ENCODE measurements around the gene NFAT5. TPM values are rescaled to one million over a fixed set of nuclear protein-coding genes. Genes with fewer than 3 reads are reported as not detected.

The NFAT5 gene
- total and polyA plus RNA-seq, 9 of the 15 experiments (the other 6 are each of a cell fraction or from before 2014, with no cell fraction given) = 0.78 to 20.5 (median 12.4) TPM

DNA sequence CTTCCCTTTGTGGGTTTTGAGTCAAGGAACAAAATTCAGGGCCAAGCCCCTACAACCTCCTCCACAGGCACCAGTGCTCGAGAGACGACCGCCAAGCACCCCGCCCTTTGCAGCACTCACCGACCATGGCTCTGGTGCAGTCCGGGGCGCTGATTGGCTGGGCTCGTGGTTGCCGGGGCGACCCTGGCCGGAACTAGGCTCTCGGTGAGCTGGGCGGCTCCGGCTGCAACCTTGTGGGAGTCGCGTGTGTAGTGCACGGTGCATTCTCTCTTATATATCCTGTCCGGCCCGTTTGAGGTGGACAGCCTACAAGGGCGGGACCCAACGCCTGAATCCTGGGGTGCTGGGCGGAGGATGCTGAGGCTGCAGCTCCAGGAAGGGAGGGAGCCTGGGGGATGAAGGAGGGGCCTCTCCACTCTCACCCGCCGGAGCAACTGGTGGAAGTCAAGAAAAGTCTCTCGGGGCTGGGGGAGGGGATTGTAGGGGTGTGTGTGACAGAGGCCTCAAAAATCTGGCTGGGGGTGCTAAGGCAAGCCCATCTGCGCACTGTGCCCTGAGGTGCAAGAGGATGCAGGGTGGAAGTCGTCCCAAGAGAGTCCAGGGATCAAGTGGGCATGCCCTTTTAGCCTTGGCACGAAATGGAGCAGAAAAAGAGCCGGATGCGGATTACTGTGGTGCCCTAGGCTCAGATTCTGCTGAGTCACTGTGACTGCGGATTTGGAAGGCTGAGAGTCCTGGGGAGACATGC lies 160.7 kb downstream of the NFAT5 start, which contains the start of gene NQO1 (continued):
- TF ChIP-seq, protein P1, sequence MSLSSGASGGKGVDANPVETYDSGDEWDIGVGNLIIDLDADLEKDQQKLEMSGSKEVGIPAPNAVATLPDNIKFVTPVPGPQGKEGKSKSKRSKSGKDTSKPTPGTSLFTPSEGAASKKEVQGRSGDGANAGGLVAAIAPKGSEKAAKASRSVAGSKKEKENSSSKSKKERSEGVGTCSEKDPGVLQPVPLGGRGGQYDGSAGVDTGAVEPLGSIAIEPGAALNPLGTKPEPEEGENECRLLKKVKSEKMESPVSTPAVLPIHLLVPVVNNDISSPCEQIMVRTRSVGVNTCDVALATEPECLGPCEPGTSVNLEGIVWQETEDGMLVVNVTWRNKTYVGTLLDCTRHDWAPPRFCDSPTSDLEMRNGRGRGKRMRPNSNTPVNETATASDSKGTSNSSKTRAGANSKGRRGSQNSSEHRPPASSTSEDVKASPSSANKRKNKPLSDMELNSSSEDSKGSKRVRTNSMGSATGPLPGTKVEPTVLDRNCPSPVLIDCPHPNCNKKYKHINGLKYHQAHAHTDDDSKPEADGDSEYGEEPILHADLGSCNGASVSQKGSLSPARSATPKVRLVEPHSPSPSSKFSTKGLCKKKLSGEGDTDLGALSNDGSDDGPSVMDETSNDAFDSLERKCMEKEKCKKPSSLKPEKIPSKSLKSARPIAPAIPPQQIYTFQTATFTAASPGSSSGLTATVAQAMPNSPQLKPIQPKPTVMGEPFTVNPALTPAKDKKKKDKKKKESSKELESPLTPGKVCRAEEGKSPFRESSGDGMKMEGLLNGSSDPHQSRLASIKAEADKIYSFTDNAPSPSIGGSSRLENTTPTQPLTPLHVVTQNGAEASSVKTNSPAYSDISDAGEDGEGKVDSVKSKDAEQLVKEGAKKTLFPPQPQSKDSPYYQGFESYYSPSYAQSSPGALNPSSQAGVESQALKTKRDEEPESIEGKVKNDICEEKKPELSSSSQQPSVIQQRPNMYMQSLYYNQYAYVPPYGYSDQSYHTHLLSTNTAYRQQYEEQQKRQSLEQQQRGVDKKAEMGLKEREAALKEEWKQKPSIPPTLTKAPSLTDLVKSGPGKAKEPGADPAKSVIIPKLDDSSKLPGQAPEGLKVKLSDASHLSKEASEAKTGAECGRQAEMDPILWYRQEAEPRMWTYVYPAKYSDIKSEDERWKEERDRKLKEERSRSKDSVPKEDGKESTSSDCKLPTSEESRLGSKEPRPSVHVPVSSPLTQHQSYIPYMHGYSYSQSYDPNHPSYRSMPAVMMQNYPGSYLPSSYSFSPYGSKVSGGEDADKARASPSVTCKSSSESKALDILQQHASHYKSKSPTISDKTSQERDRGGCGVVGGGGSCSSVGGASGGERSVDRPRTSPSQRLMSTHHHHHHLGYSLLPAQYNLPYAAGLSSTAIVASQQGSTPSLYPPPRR (CRISPR knock-in tag; IDR thresholded peaks at IDR 0.05; ENCODE audit: borderline replicate concordance) = 0 out of 2 replicates have a peak, but pooled peaks have one; percentile 61
- TF ChIP-seq CBX3 (IDR thresholded peaks at IDR 0.05; ENCODE audit: borderline replicate concordance in 1 of 2, low read length in 2 of 2) (peak in 1 of 2 experiments; percentile 40; a peak in 1 of 3 replicates), ZNF75A (CRISPR knock-in tag; IDR thresholded peaks at IDR 0.05) (no peak), RBFOX2 (IDR thresholded peaks at IDR 0.05; ENCODE audit: low read depth, low read length) (peak; percentile 98), FIP1L1 (IDR thresholded peaks at IDR 0.05; ENCODE audit: low read depth, low read length, poor library complexity, severe bottlenecking) (peak; percentile 63), NR1H2 (CRISPR knock-in tag; IDR thresholded peaks at IDR 0.05) (0 out of 2 replicates have a peak, but pooled peaks have one; percentile 17), KDM4B (IDR thresholded peaks at IDR 0.05; ENCODE audit: borderline replicate concordance in 2 of 2, low read depth in 1 of 2) (no peak), MBD2 (IDR thresholded peaks at IDR 0.05; ENCODE audit: borderline replicate concordance, low read depth) (peak; percentile 76; the same call in 1 of the 2 replicates), HNRNPL (IDR thresholded peaks at IDR 0.05; ENCODE audit: low read depth, low read length) (peak; percentile 49; the same call in 1 of the 2 replicates)
- TF ChIP-seq, protein P2, sequence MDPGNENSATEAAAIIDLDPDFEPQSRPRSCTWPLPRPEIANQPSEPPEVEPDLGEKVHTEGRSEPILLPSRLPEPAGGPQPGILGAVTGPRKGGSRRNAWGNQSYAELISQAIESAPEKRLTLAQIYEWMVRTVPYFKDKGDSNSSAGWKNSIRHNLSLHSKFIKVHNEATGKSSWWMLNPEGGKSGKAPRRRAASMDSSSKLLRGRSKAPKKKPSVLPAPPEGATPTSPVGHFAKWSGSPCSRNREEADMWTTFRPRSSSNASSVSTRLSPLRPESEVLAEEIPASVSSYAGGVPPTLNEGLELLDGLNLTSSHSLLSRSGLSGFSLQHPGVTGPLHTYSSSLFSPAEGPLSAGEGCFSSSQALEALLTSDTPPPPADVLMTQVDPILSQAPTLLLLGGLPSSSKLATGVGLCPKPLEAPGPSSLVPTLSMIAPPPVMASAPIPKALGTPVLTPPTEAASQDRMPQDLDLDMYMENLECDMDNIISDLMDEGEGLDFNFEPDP (CRISPR knock-in tag; IDR thresholded peaks at IDR 0.05) = no peak
- TF ChIP-seq, protein P3, sequence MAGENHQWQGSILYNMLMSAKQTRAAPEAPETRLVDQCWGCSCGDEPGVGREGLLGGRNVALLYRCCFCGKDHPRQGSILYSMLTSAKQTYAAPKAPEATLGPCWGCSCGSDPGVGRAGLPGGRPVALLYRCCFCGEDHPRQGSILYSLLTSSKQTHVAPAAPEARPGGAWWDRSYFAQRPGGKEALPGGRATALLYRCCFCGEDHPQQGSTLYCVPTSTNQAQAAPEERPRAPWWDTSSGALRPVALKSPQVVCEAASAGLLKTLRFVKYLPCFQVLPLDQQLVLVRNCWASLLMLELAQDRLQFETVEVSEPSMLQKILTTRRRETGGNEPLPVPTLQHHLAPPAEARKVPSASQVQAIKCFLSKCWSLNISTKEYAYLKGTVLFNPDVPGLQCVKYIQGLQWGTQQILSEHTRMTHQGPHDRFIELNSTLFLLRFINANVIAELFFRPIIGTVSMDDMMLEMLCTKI (IDR thresholded peaks at IDR 0.05; ENCODE audit: partially characterized antibody) = no peak
- TF ChIP-seq, protein P4, sequence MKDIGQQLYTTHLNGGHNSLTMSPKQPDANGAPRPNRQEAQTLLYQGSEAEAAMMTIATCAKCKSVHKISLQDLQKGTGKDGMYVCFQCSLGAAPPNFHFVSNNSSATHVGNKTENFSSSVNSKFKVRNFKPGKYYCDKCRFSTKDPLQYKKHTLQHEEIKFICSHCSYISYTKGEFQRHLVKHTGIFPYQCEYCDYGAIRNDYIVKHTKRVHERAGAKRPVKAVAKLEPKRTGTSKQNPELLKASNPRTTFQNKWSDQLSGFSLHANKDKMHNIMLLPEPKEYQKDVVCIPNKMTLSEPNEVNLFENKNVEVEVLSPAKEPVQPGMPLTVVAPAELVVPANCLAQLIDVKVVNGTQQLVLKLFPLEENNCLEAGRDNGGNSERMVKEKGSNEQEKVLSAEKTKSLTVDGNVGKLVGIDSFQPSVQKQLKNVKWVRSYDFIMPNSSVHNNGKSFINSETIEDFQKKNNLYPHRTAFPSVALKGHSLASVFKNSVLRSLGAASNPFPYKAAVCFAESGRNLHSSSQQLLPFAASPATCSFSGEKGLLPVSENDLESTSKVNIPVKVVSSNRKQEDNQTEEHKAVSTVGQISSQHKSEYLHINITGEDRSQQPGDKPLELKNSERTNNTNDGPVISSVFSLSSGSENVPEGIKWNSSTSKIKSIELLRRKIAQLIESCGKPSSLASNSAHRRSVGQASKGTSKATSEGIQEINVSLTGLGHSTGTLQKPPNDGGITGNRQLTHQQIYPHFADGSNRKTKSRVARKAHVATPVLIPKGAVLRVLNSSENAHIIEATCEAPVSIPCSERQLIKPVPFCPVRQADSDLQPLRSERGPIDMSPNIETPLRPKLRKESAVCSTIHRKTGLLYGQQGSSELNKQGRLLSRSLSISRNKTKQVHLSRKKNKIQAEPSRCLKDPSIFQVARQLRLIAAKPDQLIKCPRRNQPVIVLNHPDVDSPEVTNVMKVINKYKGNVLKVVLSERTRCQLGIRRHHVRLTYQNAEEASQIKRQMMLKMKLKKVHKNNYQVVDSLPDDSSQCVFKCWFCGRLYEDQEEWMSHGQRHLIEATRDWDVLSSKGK (CRISPR knock-in tag; IDR thresholded peaks at IDR 0.05) = no peak

All from K562 (cell line).